Measurements from ENCODE around the gene CLEC3A. TPM values are rescaled to one million over a fixed set of nuclear protein-coding genes. Genes with fewer than 3 reads are reported as not detected.
"Not testable (repeated sequence)": the region's sequence is repeated elsewhere in the genome, so short reads cannot be mapped to it uniquely, and the experiment has no call there.

The CLEC3A gene, protein sequence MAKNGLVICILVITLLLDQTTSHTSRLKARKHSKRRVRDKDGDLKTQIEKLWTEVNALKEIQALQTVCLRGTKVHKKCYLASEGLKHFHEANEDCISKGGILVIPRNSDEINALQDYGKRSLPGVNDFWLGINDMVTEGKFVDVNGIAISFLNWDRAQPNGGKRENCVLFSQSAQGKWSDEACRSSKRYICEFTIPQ
- not detected for total RNA-seq

DNA sequence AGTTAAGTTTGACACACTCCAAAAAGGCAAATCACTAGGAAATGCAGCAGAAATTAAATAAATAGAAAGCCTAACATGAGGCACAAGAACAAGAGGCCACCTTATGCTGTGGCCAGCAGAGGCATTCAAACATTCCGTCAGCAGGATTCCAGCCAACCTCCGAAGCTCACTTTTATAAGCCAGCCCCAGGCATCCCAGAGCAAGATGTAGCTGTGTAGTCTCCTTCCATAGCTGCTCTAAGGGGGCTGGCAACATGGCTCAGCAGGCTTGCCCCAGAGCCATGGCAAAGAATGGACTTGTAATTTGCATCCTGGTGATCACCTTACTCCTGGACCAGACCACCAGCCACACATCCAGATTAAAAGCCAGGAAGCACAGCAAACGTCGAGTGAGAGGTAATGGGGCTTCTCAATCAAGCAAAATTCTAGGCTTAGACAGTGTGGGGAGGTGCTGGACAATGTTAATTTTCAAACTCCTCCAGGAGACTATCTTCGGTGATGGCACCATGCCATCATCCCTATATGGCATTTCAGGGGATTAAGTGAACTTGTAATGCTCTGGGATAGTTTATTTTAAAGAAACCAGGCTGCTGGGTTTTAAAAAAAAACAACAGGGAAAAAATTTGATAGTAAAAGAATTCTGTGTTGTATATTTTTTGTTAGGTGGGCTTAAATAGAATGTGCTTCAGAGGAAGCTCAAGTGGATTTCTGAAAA lies at the start of gene CLEC3A:
CLEC3A (plus strand) TSS at position 202 of the 714 bp plus-strand sequence; CDS start at position 281, 79 bp downstream.
- no peak for DNase-seq

DNA sequence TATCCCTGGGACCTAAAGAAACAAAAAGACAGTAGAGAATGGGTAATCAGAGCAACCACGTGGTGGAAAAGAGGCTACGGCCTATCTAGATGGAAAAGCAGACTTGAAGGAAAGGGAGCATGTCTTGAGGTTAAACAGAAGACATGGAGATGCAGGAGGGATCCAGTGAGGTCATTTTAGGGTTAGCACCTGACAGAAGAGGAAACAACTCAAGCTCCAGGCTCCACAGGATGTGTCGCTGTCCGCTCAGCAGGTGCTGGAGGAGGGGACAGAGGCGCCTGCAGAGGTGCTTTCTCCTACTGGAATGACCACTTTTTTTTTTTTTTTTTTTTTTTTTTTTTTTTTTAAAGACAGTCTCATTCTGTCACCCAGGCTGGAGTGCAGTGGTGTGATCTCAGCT lies 47.5 kb upstream of the CLEC3A start:
- no peak for DNase-seq

DNA sequence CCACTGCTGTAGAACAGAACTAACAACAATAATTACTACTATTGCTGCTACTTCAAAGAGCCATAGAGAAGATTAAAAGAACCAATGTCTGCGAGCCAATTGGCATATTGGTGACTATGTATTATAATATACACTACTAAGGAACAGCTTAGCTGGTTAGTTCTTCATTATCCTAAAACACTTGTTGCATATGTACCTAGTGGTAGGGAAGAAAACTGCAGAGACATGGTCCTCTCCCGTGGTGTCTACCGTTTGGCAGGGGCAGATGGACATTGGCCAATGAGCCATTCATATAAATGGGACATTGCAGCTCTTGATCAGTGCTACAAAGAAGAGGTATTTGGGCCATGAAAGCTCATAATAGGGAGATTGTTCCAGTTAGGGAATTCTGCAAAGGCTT lies 46.4 kb upstream of the CLEC3A start:
- no peak for DNase-seq

DNA sequence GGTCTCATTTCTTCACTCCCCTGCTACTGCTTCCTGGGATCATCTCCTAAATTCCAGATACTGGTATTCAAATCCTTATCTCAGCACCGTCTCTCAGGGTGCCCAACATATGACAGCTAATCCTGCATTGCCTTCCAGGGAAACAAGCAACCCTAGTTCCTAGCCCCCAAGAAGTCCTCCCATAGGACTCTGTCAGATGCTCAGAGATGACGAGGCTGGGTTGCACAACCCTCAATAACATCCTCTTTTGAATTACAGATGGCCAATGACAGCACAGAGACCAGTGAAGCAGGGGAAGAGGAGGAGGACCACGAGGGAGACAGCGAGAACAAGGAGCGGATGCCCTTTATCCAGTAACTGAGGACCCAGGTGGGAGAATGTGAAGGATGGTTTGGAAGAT lies 45.0 kb upstream of the CLEC3A start:
- DNase-seq, result no peak

DNA sequence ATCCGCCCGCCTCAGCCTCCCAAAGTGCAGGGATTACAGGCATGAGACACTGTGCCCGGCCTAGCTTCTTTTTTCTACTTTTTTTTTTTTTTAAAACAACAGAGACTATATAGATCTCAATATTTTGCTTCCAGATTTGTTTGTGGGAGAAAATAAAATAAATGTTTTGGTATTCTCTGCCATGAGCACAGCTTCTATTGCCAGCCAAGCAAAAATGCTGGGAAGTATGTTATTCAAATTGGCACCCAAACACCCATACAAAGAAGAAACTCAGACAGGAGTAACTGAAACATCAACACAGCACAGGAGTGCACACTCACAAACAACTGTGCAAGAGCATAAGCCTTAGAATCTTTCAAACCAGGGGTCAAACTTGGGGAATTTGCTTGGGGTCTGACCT lies 37.2 kb upstream of the CLEC3A start:
- no peak for DNase-seq

DNA sequence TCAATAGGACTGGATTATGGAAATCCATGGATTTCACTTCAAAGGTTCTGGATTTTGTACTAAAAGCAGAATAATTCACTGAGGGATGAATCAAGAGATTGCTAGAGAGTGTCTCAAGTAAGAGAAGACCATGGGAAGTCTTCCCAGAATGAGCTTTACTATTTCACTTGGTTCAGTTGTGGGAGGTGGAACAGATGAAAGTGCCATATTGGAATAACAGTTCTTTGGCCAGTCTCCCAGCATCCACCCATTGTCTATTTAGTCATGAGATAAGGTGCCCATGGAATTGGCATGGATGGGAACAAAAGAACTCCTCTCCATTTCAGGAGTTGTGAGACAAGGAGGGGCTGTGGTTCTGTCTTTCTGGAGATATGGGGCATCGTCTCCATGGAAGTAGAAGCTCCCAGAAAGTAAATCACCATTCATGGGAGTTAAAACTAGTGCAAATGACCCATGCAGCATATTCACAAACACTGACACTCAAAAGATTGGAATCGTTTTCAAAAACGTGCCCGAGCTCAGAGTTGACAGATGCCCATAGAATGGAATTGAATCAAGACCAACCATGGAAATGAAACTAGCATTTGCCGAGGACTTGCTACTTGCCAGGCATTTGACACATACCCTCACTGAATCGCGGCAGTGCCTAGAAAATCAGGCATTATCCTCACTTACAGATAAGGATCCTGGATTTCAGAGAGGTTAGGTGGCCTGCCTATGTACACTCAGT lies 36.2 kb upstream of the CLEC3A start:
- DNase-seq, result peak; percentile 9

DNA sequence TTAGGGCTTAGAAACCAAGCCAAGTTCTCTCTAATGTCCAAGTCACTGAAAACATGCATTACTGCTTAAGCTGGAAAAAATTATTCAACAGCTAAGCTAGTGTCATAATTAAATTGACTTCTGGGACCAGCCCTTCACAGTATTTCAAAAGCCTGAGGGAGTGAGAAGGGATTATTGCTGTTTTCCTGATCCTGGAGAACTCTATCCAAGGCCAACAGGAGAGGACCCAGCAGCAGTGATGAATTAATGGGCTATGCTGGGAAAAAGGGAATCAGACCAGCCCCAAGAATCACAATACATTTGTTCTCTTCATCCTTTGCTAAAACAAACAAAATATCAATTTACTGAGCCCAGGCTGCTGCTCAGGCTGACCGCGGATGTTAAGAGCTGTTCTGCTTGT lies 34.5 kb upstream of the CLEC3A start:
- DNase-seq, result no peak

DNA sequence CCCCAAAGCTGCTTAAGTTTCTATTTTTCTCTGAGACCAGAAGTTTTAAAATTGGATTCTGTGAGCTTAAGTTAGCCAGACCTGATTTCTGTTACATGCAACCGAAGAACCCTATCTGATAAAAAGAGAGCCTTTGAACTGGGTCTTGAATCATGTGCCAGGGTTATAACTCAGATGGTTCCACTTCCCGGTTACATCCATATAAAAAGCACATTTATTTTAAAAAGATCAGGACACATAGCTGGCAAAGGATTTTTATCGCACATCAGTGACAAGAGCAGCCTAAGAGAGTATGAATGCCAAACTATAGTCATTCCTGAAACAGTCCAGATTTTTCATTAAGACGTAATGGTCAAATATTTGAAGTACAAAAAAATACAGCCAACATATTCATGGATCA lies 32.5 kb upstream of the CLEC3A start:
- no peak for DNase-seq

DNA sequence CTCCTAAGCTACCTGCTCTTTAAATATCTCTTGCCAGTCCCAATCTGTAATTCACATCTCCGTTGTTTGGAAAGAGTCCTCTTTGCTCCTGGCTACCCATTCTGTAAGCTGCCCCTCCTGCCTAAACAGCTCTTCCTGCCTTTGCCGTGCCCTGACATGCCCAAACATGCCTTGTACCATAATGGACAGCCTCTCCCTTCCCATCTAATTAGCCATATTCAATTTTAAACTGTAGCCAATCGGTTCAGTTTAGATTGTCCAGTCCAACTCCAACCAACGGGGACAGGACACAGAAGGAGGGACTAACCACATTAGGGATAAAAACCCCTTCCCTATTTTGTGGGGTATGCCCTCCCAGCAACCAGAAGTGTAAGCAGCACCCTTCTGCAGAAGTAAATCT lies 30.6 kb upstream of the CLEC3A start:
- no peak for DNase-seq

DNA sequence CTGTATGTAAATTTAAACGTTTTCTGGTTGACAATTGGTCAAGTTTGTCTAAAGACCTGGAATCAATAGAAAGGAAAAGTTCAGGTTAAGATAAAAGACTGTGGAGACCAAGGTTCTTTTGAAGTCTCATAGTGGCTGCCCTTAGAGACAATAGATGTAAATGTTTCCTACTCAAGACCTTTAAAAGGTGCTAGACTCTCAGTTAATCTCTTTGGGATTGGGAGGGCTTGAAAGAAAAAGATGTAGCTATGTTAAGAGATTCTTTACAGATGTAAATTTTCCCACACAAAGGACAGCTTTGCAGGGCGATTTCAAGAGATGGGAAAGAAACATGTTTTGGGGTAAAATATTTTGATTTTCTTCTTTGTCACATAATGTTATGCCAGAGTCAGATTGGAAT lies 30.0 kb upstream of the CLEC3A start:
- not testable (repeated sequence) for DNase-seq

DNA sequence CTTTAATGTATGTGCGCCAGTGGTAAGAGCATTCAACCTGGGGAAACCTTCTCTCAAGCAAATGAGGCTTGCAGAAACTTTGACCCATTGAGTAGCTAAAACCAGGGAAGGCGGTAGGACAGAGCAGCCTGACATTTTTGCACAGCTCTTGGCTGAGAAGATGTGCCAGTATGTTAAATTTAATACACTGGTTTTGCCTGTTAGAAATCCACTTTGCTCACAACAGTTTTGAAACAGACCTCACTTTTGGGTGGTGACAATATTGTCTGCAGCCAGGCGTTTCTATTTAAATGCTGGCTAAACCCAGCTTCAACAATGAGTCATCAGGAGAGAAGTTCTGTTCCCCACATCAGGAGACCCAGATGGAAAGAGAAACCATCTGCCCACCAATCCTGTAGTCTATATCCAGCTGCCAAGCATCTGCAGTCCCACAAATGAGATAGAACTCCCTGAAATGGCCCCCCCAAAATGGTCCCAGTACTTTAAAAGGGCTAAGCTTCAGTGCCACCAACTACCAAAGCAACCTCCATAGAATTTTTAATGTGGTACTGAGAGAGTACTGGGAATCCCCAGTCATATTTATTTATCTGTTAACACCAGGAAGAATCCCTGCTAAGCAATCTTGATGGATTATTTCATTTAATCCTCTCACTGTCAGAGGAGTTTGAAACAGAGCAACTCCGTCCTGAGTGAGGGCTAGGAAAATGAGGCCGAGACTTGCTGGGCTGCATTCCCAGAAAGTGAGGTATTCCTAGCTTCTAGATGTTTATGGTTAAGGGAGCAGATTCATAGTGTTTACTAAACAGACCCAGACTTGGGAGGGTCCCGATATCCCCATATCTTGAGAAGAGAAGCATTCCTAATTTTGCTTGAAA lies 29.0 kb upstream of the CLEC3A start:
- DNase-seq, result peak; percentile 40

DNA sequence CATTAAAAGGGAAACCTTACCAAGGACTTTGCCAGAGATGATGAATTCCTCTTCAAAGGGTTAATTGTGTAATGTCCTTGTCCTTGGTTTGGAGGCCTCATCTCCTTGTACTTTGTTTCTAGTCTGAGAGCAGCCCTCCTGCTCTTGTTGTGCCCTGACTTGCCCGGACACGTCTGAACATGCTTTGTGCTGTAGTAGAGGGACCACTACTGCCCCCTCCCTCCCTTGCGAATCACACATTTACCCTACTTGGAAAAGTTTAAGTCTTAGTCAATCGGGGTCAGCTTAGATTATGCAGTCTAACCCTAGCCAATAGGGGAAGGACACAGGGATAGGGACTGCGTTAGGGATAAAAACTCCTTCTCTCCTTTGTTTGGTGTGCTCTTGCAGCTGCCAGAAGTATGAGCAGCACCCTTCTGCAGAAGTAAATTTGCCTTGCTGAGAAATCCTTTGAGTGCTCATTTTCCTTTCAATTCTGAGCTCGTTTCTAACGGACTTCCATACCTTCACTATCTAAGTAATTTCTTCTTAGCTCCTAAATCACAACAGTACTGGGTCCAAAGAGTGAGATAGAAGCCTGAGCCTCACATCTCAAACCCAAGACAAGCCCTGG lies 26.4 kb upstream of the CLEC3A start:
- DNase-seq, result no peak

DNA sequence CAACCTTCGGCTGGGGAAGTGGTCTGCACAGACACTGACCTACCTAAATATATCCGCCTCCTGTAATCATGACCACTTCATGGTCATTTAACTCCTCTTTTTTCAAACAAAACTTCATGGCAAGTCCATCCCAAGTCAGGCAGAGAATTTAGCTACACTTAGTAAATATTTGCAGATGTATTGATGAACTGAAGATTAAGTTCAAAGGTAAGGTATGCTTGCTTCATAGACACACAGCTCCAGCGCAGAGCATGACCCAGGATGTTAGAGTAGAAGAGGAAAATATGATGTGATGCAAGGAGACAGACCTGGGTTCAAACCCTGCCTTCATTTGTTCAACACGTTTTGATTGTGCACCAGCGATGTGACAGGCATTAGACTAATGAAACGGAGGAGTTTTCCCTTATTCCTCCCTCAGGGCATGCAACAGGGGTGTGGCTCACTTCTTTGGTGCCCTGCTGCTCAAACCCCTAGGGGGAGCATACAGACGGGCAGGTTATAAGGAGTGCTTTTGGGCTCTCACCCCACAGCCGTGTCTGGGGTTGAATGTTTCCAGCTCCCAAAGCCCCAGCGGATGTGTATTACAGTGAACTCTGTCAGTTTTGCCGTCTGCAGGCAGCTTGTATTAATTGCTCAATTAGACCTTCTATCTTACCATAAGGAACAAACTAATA lies 23.9 kb upstream of the CLEC3A start:
- no peak for DNase-seq

DNA sequence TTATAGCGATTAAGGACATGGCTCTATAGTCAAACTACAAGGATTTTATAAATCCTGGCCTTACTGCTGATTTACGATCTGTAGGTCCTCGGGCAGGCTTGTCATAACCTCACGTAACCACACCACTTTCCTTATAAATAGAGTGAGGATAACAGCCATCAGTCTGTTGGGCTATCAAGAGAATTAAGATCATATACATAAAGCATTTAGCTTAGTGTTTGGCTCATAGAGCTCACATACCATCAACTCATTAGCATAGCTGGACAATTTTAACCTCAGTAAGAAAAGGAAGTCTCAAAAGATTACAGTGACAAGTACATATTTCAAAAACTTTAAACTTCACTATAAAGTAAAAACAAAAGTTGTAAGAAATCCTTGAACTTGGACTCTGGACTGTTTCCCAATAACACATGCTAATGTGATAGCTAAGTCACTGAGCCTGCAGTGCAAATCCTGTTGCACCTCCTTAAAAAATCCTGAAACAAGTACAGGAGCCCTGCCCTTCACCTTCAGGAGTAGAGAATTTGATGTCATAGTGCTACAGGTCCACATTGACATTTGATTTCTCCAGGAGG lies 20.8 kb upstream of the CLEC3A start:
- no peak for DNase-seq

DNA sequence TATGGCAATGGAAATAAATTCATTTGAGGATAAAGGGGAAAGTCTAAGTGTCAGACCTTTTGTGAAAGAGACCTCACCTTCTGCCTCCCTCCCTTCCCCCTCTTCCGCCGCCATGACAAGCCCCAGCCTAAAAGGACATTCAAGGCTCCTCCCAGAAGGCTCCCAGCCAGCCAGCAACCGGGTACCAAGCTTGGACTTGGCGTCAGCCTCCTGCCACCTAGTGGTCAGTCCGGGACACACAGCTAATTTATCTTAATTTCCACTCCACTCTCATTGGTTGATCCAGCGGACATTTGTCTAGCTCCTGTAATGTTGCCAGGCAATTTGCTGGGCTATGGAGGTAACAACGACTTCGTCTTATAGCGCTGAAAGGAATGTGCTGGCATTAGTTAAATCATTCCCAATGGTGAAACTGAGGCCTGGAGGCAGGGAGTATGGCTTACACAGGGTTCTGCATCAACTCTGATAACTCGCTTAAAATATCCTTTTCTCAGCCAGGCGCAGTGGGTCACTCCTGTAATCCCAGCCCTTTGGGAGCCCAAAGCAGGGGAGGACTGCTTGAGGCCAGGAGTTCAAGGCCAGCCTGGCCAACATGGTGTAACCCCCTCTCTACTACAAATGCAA lies 19.3 kb upstream of the CLEC3A start:
- DNase-seq, result peak; percentile 74

DNA sequence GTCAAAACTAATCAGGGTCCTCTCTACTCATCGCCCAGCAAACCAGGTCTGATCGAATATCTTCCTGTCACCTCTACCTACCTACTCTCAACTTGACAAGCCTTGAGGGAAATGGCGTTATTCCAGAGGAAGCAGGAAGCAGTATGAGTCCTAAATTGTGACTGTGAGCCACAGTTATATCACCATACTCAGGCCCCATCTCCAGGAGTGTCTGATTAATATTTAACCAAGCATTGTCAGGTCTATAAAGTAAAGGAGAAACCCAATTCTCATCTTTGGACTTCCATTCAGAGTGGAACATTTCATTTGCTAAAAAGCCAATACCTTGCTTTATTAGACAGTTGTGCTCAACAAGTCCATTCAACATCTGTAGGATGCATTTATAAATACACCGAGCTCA lies 17.8 kb upstream of the CLEC3A start:
- DNase-seq, result no peak

DNA sequence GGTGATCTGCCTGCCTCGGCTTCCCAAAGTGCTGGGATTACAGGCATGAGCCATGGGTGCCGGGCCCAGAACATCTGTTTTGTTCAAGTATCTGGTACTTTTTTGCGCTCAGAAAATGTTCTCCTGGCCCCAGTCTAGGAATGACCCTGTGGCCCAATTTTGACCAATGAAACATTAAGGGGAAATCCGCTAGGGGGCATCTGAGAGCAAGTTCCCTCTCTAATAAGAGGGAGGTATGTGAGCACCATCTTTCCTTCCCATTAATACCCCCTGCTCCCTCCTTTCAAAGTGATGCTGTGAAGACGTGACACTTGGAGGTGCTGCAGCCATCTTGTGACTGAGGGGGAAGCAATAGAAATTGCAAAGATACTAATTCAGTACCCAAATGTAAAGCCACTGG lies 16.5 kb upstream of the CLEC3A start:
- no peak for DNase-seq

DNA sequence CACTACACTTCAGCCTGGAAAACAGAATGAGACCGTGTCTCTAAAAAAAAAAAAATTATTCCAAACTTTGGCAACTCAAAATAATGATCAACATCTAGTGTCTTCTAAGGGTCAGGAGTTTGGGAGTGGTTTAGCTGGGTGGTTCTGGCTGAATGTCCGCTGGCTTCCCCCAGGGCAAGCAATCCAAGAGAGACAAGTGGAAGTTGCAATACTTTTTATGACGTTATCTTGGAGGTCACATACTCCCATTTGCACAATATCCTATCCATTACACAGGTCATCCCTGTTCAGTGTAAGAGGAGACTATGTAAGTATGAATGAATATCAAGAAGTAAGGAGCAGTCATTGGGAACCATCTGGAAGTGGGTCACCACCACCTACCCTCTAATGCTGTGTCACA lies 15.2 kb upstream of the CLEC3A start:
- no peak for DNase-seq

DNA sequence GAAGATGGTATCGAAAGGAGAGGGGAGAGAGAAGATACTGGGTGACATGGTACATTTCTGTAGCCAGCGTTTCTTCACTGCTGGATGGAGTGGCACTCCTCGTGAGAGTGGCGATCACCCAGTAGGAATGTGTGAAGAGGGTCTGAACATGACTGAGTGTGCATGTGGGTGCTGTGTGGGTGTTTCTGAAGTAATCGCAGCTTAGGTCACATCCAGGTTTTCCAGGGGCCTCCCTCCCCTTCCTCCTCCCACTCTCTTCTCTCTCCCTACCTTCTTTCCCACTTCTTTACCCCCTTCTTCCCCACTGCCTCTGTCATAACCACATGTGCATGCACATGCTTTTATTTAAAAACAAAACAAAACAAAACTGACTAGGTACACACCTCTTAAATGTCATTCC lies 1.8 kb downstream of the CLEC3A start:
- DNase-seq, result no peak

DNA sequence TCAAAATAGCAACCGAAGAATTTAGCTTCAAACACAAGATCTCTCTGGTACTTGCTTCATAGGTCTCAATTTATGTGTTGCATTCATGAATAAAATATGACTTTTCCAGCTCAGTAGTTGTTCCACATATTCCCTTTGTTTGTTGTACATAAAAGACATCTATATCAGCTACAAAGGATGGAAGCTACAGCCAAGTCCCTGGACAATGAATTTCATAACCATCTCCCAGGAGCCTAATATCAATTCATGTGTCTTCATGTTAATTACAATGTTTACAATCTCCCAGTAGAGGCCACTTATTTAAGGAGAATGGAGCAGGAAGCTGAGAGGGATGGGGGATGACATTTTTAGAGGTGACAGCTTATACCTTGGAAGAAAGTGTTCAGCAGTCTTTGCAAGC lies 3.3 kb downstream of the CLEC3A start:
- DNase-seq, result no peak

DNA sequence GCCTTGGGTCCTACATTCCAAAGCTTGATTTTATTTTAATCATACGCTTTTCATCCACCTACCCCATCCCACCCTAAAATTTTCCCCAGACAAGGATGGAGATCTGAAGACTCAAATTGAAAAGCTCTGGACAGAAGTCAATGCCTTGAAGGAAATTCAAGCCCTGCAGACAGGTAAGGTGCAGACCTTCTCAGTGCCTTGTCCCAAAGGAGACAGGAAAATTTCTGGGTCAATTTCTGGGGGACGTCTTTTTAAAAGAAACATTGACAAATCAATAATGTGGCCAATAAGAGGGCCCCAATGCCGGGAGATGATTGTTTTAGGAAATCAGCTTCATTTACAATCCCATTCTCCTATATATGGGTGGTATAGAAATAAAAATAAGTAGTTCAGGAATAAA lies 5.7 kb downstream of the CLEC3A start:
- no peak for DNase-seq

All from occipital lobe (tissue), 2 donors.